Frontal cortex (tissue), 4 donors: Measurements from ENCODE around the gene DNAJB8. TPM values are rescaled to one million over a fixed set of nuclear protein-coding genes. Genes with fewer than 3 reads are reported as not detected.

Experiments used
- DNase-seq, 2 donors: peaks; one replicate each; pipeline ENCODE4 v3.0.0; 2012; ENCODE audit warnings: low spot score in 2 of 2
- FAIRE-seq: peaks from 2 replicates; lab custom pipeline; 2012; peaks lifted over from hg19 to GRCh38; lab: Jason Lieb, UNC
- total RNA-seq: library from RNA; depleted of rRNA; stranded (reverse); fragments of >200 nt; gene quantifications from one replicate; pipeline ENCODE4 v1.2.3, GENCODE V29; 2014
- donor health status: control.
- donor health status: control.
- donor health status: control.

Gene DNAJB8
- total RNA-seq, 1 donor from 2014 or later: not detected

- DNase-seq: no peak
- FAIRE-seq: no peak
These were observed 13.9 kb downstream of the DNAJB8 start for GRCh38 chr3:128452678-128453275.

DNA sequence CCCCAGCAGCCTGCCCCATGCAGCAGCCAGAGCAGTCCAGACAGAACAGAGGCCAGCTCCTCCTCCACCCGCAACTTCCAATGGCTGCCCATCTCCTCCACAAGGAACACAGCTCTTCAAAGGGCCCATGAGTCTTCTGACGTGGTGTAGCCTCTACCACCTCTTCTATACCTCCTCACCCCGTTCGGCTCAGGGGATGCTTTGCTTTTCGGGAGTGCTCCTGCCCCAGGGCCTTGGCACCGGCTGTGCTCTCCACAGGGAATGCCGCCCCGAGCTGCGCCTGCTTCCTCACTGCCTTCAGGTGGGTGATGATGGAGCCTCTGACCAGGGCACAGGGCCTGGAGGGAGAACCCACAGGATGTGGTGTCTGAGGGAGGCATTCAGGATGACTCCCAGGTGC, 14.6 kb downstream of the DNAJB8 start:
- DNase-seq (no peak), FAIRE-seq (no peak)

GRCh38 chr3:128449111-128449638, 17.5 kb downstream of the DNAJB8 start:
- FAIRE-seq: no peak
- no peak for DNase-seq

GRCh38 chr3:128448491-128448890, 18.2 kb downstream of the DNAJB8 start:
- DNase-seq (no peak), FAIRE-seq (no peak)

DNA sequence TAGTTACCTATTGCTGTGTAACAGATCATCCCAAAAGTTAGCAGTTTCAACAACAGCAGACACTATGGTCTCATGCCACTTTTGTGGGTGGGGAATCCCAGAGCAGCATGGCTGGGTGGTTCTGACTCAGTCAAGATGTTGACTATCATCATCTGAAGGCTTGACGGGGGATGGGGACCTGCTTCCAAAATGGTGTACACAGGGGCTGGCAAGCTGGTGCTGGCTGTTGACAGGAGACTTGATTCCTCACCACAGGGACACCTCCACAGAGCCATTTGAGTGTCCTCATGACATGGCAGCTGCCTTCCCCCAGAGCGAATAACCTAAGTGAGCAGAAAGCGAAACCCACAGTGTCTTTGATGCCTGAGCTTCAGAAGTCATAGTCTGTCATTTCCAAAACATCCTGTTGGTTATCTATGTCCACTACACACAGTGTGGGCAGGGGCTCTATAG, 19.1 kb downstream of the DNAJB8 start:
- FAIRE-seq: no peak
- no peak for DNase-seq

GRCh38 chr3:128446821-128447220, 19.9 kb downstream of the DNAJB8 start:
- DNase-seq (no peak), FAIRE-seq (no peak)

DNA sequence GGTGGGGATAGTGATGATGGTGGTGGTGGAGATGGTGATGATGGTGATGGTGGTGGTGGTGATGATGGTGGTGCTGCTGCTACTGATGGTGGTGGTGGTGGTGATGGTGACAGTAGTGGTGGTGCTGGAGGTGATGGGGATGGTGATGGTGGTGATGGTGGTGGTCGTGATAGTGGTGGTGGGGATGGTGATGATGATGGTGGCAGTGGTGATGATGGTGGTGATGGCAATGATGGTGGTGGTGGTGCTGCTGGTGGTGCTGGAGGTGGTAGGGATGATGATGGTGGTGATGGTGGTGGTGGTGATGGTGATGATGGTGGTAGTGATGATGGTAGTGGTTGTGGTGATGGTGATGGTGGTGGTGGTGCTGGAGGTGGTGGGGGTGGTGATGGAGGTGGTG, 21.3 kb downstream of the DNAJB8 start:
- no peak for FAIRE-seq
- DNase-seq: no peak

DNA sequence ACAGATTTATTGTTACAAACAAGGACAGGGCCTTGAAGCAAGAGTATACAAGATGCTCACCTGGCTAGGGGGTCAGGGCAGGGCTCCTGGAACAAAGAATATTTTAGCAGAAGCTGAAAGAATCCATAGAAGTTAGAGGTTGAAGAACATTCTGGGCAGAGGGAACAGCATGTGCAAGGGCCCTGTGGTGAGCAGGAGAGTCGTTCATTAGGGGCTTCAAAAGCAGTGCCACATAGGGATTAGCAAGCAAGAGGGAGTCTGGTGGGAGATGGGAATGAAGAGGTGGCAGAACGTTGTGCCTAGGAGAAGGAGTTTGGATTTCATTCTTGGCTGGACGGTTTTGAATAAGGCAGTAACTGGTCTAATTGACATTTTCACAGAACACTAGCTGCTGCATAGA, 22.9 kb downstream of the DNAJB8 start:
- DNase-seq (no peak), FAIRE-seq (no peak)

- no peak for FAIRE-seq
- DNase-seq: no peak
These were observed 23.7 kb downstream of the DNAJB8 start for GRCh38 chr3:128442949-128443348.

- FAIRE-seq (no peak), DNase-seq (no peak)
These were observed 24.6 kb downstream of the DNAJB8 start for GRCh38 chr3:128442070-128442469.

DNA sequence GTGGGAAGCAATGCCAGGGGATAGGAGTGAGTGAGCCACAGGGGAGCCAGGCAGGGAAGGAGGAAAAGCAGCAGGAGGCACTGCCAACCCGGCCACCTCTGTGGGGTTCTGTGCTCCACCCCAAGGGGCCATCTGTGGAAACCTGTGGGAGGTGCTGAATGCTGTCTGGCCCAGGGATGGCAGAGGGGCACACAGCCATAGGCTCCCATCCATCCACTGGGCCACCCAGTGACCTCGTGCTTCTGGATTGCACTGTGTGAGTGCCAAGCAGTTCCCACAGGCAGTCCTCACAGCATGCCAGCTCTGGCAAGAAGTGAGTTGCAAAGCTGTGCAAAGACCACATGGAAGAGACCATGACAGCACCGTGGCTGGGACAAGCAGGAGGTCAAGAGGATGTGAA, 27.5 kb downstream of the DNAJB8 start:
- DNase-seq: no peak

DNA sequence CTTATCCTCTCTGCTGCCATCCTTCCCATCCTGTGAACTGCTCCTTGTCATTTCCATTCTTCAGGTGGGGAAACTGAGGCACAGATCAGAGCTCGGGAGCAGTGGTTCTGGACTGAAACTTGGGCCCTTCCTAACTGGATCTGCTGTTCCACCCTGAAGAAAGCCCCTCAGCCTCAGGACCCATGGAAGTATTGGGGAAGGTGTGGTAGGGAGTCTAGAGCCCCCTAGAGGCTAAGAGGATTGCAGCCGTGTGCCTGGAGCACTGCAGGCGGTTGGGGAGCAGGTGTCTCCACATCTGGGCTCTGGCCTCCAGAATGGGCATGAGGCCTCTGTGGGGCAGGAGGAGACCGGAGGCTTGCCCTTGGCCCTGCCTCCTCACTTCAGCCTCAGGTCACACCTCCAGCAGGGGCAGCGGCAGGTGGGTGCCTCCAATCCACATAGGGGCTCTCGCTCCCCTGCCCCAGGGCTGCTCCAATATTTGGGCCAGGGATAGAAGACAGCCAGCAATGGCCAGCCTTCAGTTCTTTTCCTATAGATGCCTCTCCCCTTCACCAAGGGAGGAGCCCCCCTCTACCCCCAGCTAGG, 28.1 kb downstream of the DNAJB8 start:
- DNase-seq (no peak), FAIRE-seq (no peak)

More for the DNA sequence above, 27.5 kb downstream of the DNAJB8 start:
- FAIRE-seq: no peak

- FAIRE-seq (no peak), DNase-seq (no peak)
These were observed 30.5 kb downstream of the DNAJB8 start for GRCh38 chr3:128436214-128436613.

DNA sequence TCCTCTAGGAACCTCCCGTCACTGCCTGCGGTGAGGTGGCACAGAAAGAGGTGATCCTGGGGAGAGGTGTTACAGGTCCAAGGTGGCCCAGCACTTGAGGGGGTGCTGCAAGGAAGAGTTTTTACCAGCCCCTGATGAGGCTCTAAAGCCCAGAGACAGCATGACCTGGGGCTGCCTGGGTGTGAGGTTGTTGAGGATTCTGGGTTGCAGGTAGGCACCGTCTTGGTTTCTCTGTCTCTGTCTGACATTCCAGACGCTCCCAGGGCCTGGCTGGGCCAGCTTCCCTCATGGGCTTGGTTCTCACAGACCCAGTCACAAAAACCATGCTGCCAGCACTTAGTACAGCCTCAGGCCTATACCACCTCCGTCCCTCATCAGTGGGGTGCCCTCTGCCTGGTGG, 31.1 kb downstream of the DNAJB8 start:
- FAIRE-seq: no peak
- DNase-seq: no peak

DNA sequence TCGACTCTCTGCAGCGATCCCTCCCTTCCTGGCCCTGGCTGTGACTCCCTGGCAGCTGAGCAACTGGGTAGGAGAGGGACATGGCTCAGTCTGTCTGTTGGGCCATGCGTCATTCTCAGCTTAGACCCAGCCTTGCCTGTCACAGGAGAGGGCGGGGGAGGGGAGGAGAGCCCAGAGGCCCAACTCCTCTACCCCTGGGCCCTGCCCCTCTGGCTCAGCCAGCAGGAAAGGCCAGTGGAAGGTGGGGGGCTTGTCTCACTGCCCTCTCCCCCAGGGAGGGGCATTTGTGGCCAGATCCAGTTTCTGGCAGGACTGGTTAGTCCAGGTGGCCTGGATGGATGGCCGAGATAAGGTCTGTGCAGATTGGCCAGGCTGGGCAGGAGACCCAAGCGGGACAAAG, 31.6 kb downstream of the DNAJB8 start:
- no peak for FAIRE-seq
- no peak for DNase-seq

GRCh38 chr3:128434524-128434923, 32.2 kb downstream of the DNAJB8 start:
- FAIRE-seq (no peak), DNase-seq (no peak)

DNA sequence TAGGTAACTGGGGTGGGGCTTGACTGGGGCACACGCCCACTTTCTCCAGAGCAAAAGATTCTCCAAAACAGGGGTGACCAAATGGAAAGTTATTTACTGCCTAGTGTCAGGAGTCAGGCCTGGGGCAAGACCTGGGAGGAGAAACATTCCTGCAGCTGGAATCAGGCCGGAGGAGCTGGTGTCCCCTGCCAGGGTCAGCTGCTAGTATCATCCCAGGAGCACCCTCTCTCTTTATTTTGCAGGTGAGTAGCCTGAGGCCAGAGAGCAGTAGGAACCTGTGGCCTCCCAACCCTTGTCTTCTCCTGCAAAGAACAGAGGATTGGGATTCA, 32.9 kb downstream of the DNAJB8 start:
- no peak for DNase-seq
- no peak for FAIRE-seq

DNA sequence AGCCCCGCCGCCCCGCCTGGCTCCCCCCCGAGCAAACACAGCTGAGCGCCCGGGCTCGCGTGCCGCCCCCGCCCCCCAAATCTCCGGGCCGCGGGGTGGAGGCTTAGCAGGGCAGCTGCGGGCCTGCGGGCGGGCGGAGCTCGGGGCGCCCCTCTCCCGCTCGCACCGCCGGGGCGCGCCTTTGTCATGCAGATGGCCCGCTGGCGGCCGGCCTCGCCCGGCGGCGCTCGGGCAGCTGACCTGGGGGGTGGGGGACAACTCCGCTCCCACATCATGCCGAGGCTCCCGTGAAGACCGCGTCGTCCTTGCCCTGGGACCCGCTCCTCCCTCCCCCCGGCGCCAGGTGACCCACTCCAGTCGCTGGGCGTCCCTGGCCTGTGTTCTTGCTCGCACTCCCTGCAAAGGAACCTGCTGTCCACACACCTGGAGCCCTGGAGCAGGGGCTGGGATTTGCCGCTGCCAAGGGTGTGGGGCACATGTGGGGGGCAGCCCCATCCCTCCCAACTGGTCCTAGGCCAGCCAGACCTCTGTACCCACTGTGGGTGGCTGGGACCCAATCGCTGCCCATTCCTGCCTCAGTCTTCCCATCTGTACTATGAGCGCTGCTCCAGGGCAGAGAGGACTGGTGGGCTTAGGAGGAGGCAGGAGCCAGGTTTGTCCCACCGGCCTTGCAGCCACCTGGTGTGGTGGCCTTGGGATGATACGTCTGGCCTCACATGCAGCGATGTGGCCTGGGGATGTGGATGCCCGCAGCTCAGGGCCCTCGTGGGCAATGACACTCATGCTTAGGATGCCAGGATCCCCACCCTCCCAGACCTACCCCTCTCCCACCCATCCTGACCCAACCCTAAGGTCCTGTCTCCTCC, 33.5 kb downstream of the DNAJB8 start:
- no peak for FAIRE-seq
- peak in 1 of 2 donors; percentile 57 for DNase-seq

DNA sequence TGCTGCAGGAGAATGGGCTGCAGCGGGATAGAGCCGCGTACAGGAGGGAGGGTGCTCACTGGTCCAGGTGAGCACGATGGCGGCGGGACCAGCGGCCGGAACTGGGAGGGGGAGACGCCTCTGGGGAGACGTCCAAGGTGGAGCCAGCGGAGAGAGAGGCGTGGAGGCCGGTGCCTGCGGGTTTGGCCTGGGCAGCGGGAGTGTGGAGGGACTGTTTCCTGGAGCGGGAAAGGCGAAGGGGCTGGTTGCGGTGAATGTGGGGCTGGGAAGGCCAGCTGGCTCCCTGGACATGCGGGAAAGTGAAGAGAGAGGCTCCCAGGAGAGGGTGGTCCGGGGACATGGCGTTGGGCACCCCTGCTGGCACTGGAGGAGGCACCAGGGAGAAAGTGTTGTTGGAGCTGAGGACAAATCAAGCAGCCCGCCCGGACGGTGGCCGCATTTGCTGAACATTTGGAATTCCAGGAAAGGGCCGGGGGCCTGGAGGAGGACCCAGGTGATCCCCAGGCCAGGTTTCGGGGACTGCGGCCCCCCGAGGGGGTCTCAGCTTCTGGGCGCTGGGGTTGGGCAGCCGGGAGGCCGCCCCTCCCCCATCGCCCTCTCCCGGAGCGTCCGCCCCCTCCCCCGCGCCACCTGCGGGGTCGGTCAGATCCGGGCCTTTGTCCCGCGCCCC, 34.3 kb downstream of the DNAJB8 start:
- FAIRE-seq (no peak), DNase-seq (no peak)

- DNase-seq (no peak), FAIRE-seq (no peak)
These were observed 34.8 kb downstream of the DNAJB8 start for GRCh38 chr3:128431803-128432300.
